IPS-NIHi11 (cell line): Measurements from ENCODE around the gene MYH9.
"Not testable (repeated sequence)": the region's sequence is repeated elsewhere in the genome, so short reads cannot be mapped to it uniquely, and the experiment has no call there.

Experiments used
- DNase-seq: peaks from one replicate; pipeline ENCODE4 v3.0.0; 2012; ENCODE audit warnings: mixed read lengths, low spot score

Gene MYH9

DNA sequence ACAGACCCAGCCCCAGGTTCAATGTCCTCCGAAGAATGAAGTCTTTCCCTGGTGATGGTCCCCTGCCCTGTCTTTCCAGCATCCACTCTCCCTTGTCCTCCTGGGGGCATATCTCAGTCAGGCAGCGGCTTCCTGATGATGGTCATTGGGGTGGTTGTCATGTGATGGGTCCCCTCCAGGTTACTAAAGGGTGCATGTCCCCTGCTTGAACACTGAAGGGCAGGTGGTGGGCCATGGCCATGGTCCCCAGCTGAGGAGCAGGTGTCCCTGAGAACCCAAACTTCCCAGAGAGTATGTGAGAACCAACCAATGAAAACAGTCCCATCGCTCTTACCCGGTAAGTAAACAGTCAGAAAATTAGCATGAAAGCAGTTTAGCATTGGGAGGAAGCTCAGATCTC is 120.7 kb downstream of the MYH9 start:
- no peak for DNase-seq

DNA sequence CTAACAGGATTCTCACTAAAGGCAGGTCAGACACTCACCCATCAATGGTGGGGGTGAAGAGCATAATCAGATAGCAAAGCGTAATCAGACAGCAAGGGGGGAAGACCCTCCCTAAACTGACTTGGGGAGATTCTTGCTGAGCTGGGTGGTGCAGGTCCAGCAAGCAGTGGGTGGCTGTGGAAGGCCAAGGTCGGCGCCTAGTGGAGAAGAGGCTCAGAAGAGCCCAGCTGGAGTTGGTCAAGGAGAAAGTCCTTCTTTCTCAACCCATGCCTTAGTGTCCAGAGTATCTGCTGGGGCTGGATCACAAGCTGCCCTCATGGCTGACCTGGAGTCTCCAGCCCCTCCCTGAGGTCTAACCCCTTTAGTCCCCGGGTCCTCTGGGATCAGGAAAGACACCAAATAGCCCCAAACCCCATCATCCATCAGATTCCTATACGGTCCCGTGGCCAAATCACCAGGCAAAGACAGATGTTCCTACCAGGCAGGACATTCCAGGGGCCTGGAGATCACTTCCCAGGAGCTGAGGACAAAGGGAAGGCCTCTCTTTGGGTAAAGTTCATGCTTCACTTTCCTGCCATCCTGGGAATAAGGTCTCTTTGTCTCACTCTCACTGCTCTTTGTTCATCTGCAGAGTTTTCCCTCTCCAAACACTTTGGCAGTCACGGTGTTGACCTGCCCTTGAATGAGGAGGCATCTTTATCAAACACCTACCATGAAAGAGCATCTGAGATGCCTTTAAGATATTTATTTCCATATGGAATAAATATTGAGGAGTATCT is 123.7 kb downstream of the MYH9 start:
- DNase-seq, result not testable (repeated sequence)

- DNase-seq, result not testable (repeated sequence)
These were observed 124.5 kb downstream of the MYH9 start for GRCh38 chr22:36263216-36263673.

GRCh38 chr22:36262307-36262706 is 125.5 kb downstream of the MYH9 start:
- DNase-seq, result not testable (repeated sequence)

- not testable (repeated sequence) for DNase-seq
These were observed 126.1 kb downstream of the MYH9 start for GRCh38 chr22:36261675-36262074.

GRCh38 chr22:36259615-36260300 is 128.0 kb downstream of the MYH9 start:
- no peak for DNase-seq

GRCh38 chr22:36258701-36259614 is 128.8 kb downstream of the MYH9 start:
- peak; percentile 75 for DNase-seq

DNA sequence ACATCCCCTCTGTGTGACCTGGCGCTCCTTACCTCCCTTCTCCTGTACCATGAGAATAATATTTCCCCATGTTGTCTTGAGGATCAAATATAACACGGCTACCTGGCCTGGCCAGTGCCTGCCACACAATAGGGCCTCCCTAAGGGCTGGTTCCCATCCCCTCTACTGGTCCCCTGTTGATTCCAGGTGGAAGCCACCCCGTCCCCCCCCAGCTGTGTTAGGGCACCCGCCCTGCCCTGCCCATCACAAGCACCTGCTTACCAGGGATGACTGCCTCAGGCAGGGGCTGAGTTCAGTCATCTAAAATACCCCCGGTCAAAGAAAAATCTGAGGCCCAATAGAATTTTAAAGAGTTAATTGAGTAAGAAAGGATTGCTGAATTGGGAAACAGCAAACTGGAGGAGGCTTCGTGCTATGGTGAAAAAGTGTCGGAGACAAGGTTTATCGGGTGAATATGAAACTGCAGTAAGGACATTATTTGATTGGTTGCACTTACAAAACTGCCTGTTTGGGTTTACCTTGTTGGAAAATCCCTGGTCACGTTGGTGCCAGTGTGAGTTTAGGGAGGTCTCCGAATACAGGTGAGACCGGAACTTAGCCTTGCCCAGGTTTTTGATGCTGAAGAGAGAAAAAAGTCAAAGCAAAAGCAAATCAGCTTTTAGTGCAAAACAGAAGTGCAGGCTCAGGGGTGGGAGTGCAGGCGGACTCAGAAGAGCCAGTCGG is 129.7 kb downstream of the MYH9 start:
- no peak for DNase-seq

- DNase-seq, result no peak
These were observed 130.5 kb downstream of the MYH9 start for GRCh38 chr22:36257308-36257707.

DNA sequence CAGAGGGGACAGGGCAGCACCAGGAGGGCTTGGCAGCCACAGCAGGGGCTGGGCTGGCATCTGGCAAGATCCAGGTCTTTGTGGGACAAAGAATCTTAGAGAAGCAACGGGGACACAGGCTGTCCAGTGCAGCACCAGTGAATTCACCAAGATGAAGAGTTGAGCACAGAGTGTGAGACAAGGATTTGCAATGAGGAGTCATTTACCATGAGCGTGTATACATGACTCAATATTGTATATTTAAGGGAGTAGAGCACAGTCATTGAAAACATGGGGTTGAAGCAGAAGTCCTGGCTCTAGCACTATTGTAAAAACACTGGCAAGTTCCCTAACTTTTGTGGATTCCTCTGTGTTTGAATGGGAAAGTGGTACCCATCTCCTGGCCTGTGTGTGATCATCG is 131.3 kb downstream of the MYH9 start:
- DNase-seq, result no peak

DNA sequence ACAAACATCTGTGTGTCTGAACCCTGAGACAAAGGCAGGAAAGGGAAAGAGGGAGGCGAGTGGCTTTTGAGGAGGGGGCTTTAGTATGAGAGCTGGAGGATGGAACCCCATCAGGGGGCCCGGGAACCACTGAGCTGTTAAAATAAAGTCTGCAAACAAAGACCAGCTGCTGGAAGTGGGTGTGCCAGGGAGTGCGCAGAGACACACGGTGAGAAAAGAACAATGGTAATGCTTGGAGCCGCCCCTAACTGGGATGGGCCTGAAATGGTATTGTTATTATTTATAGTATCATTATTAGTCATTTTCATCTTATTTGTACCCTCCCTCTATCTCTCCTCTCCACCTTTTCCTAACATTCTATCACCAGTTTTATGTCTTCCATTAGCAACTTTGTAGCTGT is 132.2 kb downstream of the MYH9 start:
- not testable (repeated sequence) for DNase-seq

- DNase-seq, result no peak
These were observed 134.0 kb downstream of the MYH9 start for GRCh38 chr22:36253523-36254490.

DNA sequence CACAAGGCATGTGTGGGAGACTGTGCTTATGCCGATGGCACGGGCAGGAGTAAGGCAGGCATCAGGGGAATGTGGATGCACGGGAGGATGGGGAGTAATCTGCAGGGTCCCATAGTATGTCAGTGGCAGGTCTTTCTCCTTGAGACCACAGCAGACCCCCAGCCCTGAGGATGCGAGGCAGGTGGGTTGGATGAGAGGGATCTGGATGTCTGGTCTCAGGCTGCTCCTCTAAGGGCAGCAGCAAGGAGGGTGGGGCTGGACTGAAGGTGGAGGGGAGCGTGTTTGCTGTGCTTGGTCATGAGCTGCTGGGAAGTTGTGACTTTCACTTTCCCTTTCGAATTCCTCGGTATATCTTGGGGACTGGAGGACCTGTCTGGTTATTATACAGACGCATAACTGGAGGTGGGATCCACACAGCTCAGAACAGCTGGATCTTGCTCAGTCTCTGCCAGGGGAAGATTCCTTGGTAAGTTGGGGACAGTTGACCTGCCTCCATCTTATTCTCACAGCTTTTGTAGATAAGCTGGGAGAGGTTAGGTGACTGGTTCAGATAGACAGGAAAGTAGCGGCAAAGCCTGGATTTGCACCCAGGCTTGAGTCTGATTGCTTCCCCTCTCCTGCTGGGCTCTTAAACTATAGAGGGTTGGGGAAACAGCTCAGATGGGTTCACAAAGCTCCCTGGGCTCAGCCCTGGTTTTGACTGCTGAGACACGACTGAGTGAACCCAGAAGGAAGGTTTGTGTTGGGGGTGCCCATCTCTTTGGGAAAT is 134.8 kb downstream of the MYH9 start, which contains the start of gene APOL1:
Gene APOL1, plus strand, starts transcription at position 380 of the 769 bp plus-strand sequence. CDS start 1,823 bp downstream, outside the sequence.
- no peak for DNase-seq

GRCh38 chr22:36251979-36252608 is 135.7 kb downstream of the MYH9 start:
- not testable (repeated sequence) for DNase-seq

- DNase-seq, result not testable (repeated sequence)
These were observed 137.3 kb downstream of the MYH9 start for GRCh38 chr22:36250292-36250960.

- no peak for DNase-seq
These were observed 138.6 kb downstream of the MYH9 start for GRCh38 chr22:36249160-36249559.

DNA sequence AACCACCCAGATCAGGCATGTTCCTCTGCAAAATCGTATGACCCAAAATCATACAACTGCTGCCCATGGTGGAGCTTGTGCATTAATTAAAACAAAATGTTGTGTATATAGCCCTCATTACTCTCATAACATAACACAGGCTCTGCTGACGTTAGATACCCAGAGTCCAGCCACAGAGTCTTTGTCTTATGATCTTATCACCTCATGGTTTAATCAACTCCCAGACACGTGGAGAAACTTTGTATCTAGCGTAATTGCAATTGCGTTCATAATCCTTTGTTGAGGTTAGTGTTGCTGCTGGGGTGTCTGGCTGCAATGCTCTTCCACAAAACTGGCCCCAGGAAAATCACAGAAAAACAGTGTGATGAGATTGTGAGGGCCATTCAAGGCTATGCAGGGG is 139.8 kb downstream of the MYH9 start:
- DNase-seq, result no peak

DNA sequence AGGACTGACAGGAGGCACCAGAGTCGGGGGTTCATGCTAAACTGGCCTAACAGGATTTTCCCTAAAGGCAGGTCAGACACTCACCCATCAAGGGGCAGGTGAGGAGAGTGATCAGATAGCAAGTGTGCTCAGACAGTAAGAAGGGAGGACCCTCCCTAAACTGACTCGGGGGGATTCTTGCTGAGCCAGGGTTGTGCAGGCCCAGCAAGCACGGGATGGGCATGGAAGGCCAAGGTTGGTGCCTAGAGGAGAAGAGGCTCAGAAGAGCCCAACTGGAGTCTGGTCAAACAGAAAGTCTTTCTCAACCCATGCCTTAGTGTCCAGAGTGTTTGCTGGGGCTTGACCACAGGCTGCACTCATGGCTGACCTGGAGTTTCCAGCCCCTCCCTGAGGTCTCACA is 141.0 kb downstream of the MYH9 start:
- DNase-seq, result no peak
